ENCODE data around the gene RAI1. TPM values are rescaled to one million over a fixed set of nuclear protein-coding genes. Genes with fewer than 3 reads are reported as not detected.

Gene RAI1
- total and polyA plus RNA-seq, 4 experiments from 2014 or later, result 0.35 to 19.5 (median 9.7) TPM

- Histone ChIP-seq H3K4me3 (ENCODE audit: low read length in 2 of 2) (no peak overlapping the region), H3K27me3 (ENCODE audit: insufficient read depth, low read length) (no peaks in the 10 kb centered on the region), H3K9me3 (ENCODE audit: control insufficient read depth in 1 of 2, low read length in 2 of 2) (no peaks in the 10 kb centered on the region), H3K36me3 (ENCODE audit: insufficient read depth, low read length) (peaks cover 1% of the 10 kb centered on the region), H3K4me1 (ENCODE audit: insufficient read depth, low read length) (peaks cover 8% of the 10 kb centered on the region), H3K27ac (ENCODE audit: low read depth, low read length) (no peak overlapping the region)
- intact Hi-C loops (cut with micrococcal nuclease), result no loop called here
- H3K27ac Mint-ChIP-seq, result peak overlapping the region in 2 of 7 donors; percentile 6 to 47
- POLR2A ChIA-PET (ENCODE audit: partially characterized antibody), result no interaction called here
- DNase-seq, result no peak
- H3K4me3 Mint-ChIP-seq, result peak overlapping the region in 1 of 8 donors; percentile 9
- CTCF ChIA-PET (ENCODE audit: partially characterized antibody), result interaction anchor here (11.7 kb wide), 1 partner anchor 48 kb away, joined by 234 read pairs; no protein-coding TSS in a partner anchor
- no peaks in the 10 kb centered on the region for H3K27me3 Mint-ChIP-seq
- H3K9me3 Mint-ChIP-seq, result peaks cover 0 to 2% (median 0%) of the 10 kb centered on the region in 8 donors
- peaks cover under 1 to 12% (median 3%) of the 10 kb centered on the region in 4 donors for H3K4me1 Mint-ChIP-seq
- peaks cover 0 to 18% of the 10 kb centered on the region in 2 donors for H3K36me3 Mint-ChIP-seq
These were observed 127.6 kb downstream of the RAI1 start for GRCh38 chr17:17808706-17809432.

- POLR2A ChIA-PET (ENCODE audit: partially characterized antibody), result no interaction called here
- CTCF ChIA-PET (ENCODE audit: partially characterized antibody), result interaction anchor here (11.7 kb wide), 1 partner anchor 47 kb away, joined by 234 read pairs; no protein-coding TSS in a partner anchor
- H3K27ac ChIP-seq (ENCODE audit: low read depth, low read length), result no peak overlapping the region
- intact Hi-C loops (cut with micrococcal nuclease), result no loop called here
- H3K36me3 Mint-ChIP-seq, result peaks cover 0 to 12% of the 10 kb centered on the region in 2 donors
- H3K4me1 ChIP-seq (ENCODE audit: insufficient read depth, low read length), result peaks cover 8% of the 10 kb centered on the region
- DNase-seq, result no peak
- H3K27me3 ChIP-seq (ENCODE audit: insufficient read depth, low read length), result no peaks in the 10 kb centered on the region
- no peak overlapping the region for H3K4me3 ChIP-seq (ENCODE audit: low read length in 2 of 2)
- H3K27me3 Mint-ChIP-seq, result no peaks in the 10 kb centered on the region
- H3K27ac Mint-ChIP-seq, result no peak overlapping the region
- peaks cover 0 to 2% (median 0%) of the 10 kb centered on the region in 8 donors for H3K9me3 Mint-ChIP-seq
- peaks cover 8% of the 10 kb centered on the region for H3K36me3 ChIP-seq (ENCODE audit: insufficient read depth, low read length)
- peaks cover 0 to 12% (median 3%) of the 10 kb centered on the region in 4 donors for H3K4me1 Mint-ChIP-seq
- no peaks in the 10 kb centered on the region for H3K9me3 ChIP-seq (ENCODE audit: control insufficient read depth in 1 of 2, low read length in 2 of 2)
- no peak overlapping the region for H3K4me3 Mint-ChIP-seq
These were observed 128.3 kb downstream of the RAI1 start for GRCh38 chr17:17809531-17810083.

- no peaks in the 10 kb centered on the region for H3K27me3 ChIP-seq (ENCODE audit: insufficient read depth, low read length)
- H3K27me3 Mint-ChIP-seq, result no peaks in the 10 kb centered on the region
- intact Hi-C loops (cut with micrococcal nuclease), result no loop called here
- H3K4me3 ChIP-seq (ENCODE audit: low read length in 2 of 2), result no peak overlapping the region
- H3K27ac Mint-ChIP-seq, result peak overlapping the region in 1 of 7 donors; percentile 65
- H3K4me3 Mint-ChIP-seq, result no peak overlapping the region
- H3K4me1 ChIP-seq (ENCODE audit: insufficient read depth, low read length), result peaks cover 8% of the 10 kb centered on the region
- H3K27ac ChIP-seq (ENCODE audit: low read depth, low read length), result no peak overlapping the region
- peaks cover 0 to 12% (median 3%) of the 10 kb centered on the region in 4 donors for H3K4me1 Mint-ChIP-seq
- no peak for DNase-seq
- POLR2A ChIA-PET (ENCODE audit: partially characterized antibody), result no interaction called here
- peaks cover 0 to 2% (median 0%) of the 10 kb centered on the region in 8 donors for H3K9me3 Mint-ChIP-seq
- H3K36me3 ChIP-seq (ENCODE audit: insufficient read depth, low read length), result peaks cover 10% of the 10 kb centered on the region
- no peaks in the 10 kb centered on the region for H3K9me3 ChIP-seq (ENCODE audit: control insufficient read depth in 1 of 2, low read length in 2 of 2)
- H3K36me3 Mint-ChIP-seq, result peaks cover 0 to 12% of the 10 kb centered on the region in 2 donors
- CTCF ChIA-PET (ENCODE audit: partially characterized antibody), result interaction anchor here (1.0 to 11.7 kb wide), 6 partner anchors 23 to 229 kb away, joined by 3 to 234 read pairs (median 8); partner anchors contain the start of genes ATPAF2, GID4 and SREBF1
These were observed 129.0 kb downstream of the RAI1 start for GRCh38 chr17:17810084-17810894.

- Histone ChIP-seq H3K27me3 (ENCODE audit: insufficient read depth, low read length) (no peaks in the 10 kb centered on the region), H3K4me3 (ENCODE audit: low read length in 2 of 2) (no peak overlapping the region), H3K4me1 (ENCODE audit: insufficient read depth, low read length) (peaks cover 8% of the 10 kb centered on the region), H3K9me3 (ENCODE audit: control insufficient read depth in 1 of 2, low read length in 2 of 2) (no peaks in the 10 kb centered on the region), H3K36me3 (ENCODE audit: insufficient read depth, low read length) (peaks cover 10% of the 10 kb centered on the region), H3K27ac (ENCODE audit: low read depth, low read length) (no peak overlapping the region)
- Mint-ChIP-seq H3K9me3 (peaks cover 0 to 2% (median 0%) of the 10 kb centered on the region in 8 donors), H3K27me3 (no peaks in the 10 kb centered on the region), H3K4me3 (no peak overlapping the region), H3K36me3 (peaks cover 0 to 15% of the 10 kb centered on the region in 2 donors), H3K27ac (peak overlapping the region in 2 of 7 donors; percentile 22 to 65), H3K4me1 (peaks cover 0 to 12% (median 3%) of the 10 kb centered on the region in 4 donors)
- ChIA-PET CTCF (ENCODE audit: partially characterized antibody) (interaction anchor here (0.9 to 11.7 kb wide), 10 partner anchors 9 to 228 kb away, joined by 3 to 234 read pairs (median 7); partner anchors contain the start of genes ATPAF2, GID4 and SREBF1), POLR2A (ENCODE audit: partially characterized antibody) (no interaction called here)
- intact Hi-C loops (cut with micrococcal nuclease), result no loop called here
- DNase-seq, result no peak
These were observed 129.6 kb downstream of the RAI1 start for GRCh38 chr17:17810895-17811248.

- Histone ChIP-seq H3K4me3 (ENCODE audit: low read length in 2 of 2) (no peak overlapping the region), H3K27me3 (ENCODE audit: insufficient read depth, low read length) (no peaks in the 10 kb centered on the region), H3K36me3 (ENCODE audit: insufficient read depth, low read length) (peaks cover 10% of the 10 kb centered on the region), H3K4me1 (ENCODE audit: insufficient read depth, low read length) (peaks cover 8% of the 10 kb centered on the region), H3K27ac (ENCODE audit: low read depth, low read length) (no peak overlapping the region), H3K9me3 (ENCODE audit: control insufficient read depth in 1 of 2, low read length in 2 of 2) (no peaks in the 10 kb centered on the region)
- DNase-seq, result no peak
- Mint-ChIP-seq H3K36me3 (peaks cover 0 to 15% of the 10 kb centered on the region in 2 donors), H3K27ac (peak overlapping the region in 5 of 7 donors; percentile 13 to 83 (median 60)), H3K4me1 (peaks cover 0 to 12% (median 2%) of the 10 kb centered on the region in 4 donors), H3K27me3 (no peaks in the 10 kb centered on the region), H3K9me3 (peaks cover 0 to 2% (median 0%) of the 10 kb centered on the region in 8 donors), H3K4me3 (no peak overlapping the region)
- intact Hi-C loops (cut with micrococcal nuclease), result loop anchor here (1.0 kb wide), 6 partner anchors 25 to 222 kb away; partner anchors contain the start of genes RAI1 and SREBF1
- ChIA-PET CTCF (ENCODE audit: partially characterized antibody) (interaction anchor here (0.7 to 11.7 kb wide), 20 partner anchors 9 to 493 kb away, joined by 3 to 234 read pairs (median 6); partner anchors contain the start of genes ATPAF2, GID4 and SREBF1), POLR2A (ENCODE audit: partially characterized antibody) (interaction anchor here (1.1 kb wide), 1 partner anchor 29 kb away, joined by 4 read pairs; no protein-coding TSS in a partner anchor)
These were observed 130.3 kb downstream of the RAI1 start for GRCh38 chr17:17811381-17812210.
